ENCODE measurements around the gene RANBP9. TPM values are rescaled to one million over a fixed set of nuclear protein-coding genes. Genes with fewer than 3 reads are reported as not detected.

The RANBP9 gene
- total and polyA plus RNA-seq, 9 of the 15 experiments (the other 6 are each of a cell fraction or from before 2014, with no cell fraction given) = 27.5 to 130 (median 61.5) TPM

DNA sequence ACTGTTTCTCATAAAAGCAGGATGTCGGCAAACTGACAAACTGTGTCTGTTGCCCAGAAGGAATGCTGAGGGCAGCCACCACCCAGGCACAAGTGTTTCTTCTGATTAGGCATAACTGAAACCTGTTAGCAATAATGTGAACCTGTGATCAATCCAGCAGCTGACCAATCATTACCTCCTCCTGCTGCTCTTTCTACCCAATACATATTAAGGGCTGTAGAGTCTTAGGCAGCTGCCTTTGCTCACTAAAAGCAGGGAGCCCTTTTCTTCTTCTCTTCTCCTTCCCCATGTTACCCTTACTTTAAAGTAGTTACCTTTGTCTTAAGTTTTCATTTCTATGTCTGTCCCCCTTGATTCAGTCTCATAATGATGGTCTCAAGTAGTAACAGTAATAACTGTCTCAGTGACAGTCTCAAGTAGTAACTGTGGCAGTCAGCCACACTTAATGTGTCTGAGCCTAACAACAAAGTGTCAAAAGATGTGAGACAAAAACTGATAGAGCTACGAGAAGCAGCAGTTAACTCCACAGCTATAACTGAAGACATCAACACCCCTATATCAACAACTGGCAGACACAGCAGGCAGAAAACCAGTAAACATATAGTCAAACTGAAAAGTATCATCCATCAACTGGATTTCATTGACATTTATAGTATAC is 37.0 kb downstream of the RANBP9 start (continued):
- TF ChIP-seq KAT2B (IDR thresholded peaks at IDR 0.05; ENCODE audit: low read depth, low read length) (no peak), STAT5A (IDR thresholded peaks at IDR 0.05; ENCODE audit: borderline replicate concordance, low read length) (peak; percentile 30; the same call in 1 of the 2 replicates), HOXB6 (CRISPR knock-in tag; IDR thresholded peaks at IDR 0.05; ENCODE audit: borderline replicate concordance) (no peak), RCOR1 (IDR thresholded peaks at IDR 0.05; ENCODE audit: borderline replicate concordance in 1 of 2, low read depth in 2 of 2, low read length in 2 of 2) (0 out of 4 replicates have a peak, but pooled peaks of 1 of the 2 experiments have one; percentile 9), CCNT2 (IDR thresholded peaks at IDR 0.05; ENCODE audit: borderline replicate concordance, extremely low read depth, insufficient read length, low read depth, low read length) (no peak), BCL6 (CRISPR knock-in tag; IDR thresholded peaks at IDR 0.05) (no peak), ZNF707 (CRISPR knock-in tag; conservative IDR thresholded peaks at IDR 0.05) (no peak), RREB1 (CRISPR knock-in tag; IDR thresholded peaks at IDR 0.05) (no peak), FUS (optimal IDR thresholded peaks at IDR 0.05; ENCODE audit: low read depth, low read length) (no peak), NELFE (IDR thresholded peaks at IDR 0.05; ENCODE audit: insufficient read depth, insufficient read length) (no peak), ZSCAN29 (IDR thresholded peaks at IDR 0.05) (no peak), CBX2 (IDR thresholded peaks at IDR 0.05; ENCODE audit: insufficient read depth, low read length, poor library complexity, severe bottlenecking) (no peak), ZNF785 (CRISPR knock-in tag; IDR thresholded peaks at IDR 0.05) (no peak), POLR2G (IDR thresholded peaks at IDR 0.05; ENCODE audit: low read depth, low read length) (no peak), SMARCE1 (IDR thresholded peaks at IDR 0.05) (no peak), MEF2D (tag; conservative IDR thresholded peaks at IDR 0.05; ENCODE audit: low read depth) (peak; percentile 36; the same call in 1 of the 2 replicates), ERF (CRISPR knock-in tag; IDR thresholded peaks at IDR 0.05) (0 out of 2 replicates have a peak, but pooled peaks have one; percentile 26), NFE2 (IDR thresholded peaks at IDR 0.05; ENCODE audit: low read depth) (no peak)
- TF ChIP-seq, protein P1, sequence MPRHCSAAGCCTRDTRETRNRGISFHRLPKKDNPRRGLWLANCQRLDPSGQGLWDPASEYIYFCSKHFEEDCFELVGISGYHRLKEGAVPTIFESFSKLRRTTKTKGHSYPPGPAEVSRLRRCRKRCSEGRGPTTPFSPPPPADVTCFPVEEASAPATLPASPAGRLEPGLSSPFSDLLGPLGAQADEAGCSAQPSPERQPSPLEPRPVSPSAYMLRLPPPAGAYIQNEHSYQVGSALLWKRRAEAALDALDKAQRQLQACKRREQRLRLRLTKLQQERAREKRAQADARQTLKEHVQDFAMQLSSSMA (CRISPR knock-in tag; IDR thresholded peaks at IDR 0.05) = no peak
- TF ChIP-seq, protein P2, sequence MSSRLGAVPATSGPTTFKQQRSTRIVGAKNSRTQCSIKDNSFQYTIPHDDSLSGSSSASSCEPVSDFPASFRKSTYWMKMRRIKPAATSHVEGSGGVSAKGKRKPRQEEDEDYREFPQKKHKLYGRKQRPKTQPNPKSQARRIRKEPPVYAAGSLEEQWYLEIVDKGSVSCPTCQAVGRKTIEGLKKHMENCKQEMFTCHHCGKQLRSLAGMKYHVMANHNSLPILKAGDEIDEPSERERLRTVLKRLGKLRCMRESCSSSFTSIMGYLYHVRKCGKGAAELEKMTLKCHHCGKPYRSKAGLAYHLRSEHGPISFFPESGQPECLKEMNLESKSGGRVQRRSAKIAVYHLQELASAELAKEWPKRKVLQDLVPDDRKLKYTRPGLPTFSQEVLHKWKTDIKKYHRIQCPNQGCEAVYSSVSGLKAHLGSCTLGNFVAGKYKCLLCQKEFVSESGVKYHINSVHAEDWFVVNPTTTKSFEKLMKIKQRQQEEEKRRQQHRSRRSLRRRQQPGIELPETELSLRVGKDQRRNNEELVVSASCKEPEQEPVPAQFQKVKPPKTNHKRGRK (tag; IDR thresholded peaks at IDR 0.05) = no peak

All from K562 (cell line).